Smooth muscle cell of the umbilical artery (primary cell): ENCODE data around the gene OR4A16. TPM values are rescaled to one million over a fixed set of nuclear protein-coding genes. Genes with fewer than 3 reads are reported as not detected.

Experiments used
- total RNA-seq: library from RNA; depleted of rRNA; stranded (reverse); fragments of >200 nt; gene quantifications from 2 replicates; pipeline ENCODE4 v1.2.3, GENCODE V29; 2014

The OR4A16 gene, protein sequence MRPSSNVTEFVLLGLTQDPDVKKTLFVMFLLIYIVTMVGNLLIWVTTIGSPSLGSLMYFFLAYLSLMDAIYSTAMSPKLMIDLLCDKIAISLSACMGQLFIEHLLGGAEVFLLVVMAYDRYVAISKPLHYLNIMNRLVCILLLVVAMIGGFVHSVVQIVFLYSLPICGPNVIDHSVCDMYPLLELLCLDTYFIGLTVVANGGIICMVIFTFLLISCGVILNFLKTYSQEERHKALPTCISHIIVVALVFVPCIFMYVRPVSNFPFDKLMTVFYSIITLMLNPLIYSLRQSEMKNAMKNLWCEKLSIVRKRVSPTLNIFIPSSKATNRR
- not detected in 2 replicates for total RNA-seq

DNA sequence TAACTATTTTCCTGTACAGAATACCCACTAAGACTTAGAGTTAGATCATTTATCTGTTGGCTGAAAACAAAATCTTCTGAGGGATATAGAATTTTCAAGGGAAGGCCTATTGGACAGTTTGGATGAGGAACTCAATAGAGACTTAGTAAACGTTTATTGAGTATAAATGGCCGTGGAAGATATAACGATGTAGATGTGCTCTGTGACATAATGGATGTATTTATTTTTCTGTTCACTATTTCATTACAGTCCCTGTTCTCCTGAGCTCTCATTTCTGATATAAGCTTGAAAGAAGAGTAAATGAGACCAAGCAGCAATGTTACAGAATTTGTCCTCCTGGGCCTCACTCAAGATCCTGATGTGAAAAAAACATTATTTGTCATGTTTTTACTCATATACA, at the start of gene OR4A16:
Gene OR4A16, plus strand, starts transcription at position 301 of the 400 bp plus-strand sequence. Its CDS starts 0 bp downstream, at position 301.

DNA sequence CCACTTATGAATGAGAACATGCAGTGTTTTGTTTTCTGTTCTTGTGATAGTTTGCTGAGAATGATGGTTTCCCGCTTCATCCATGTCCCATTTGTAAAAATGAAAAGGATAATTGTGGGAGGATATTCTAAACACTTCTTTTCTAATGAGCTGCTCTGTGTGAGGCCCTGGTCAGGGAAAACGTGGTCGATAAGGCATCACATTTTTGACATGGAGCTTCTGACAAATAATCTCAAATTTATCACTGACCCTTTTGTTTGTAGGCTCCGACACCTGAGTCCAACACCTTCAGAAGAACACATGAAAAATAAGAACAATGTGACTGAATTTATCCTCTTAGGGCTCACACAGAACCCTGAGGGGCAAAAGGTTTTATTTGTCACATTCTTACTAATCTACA, 24.7 kb downstream of the OR4A16 start, which contains the start of gene OR4A15:
Gene OR4A15, plus strand, starts transcription at position 301 of the 400 bp plus-strand sequence. Its CDS starts 0 bp downstream, at position 301.

Other genes with a start within 250 kb of the OR4A16 start
- not detected in 2 replicates for gene TRIM48, start 81.0 kb upstream of the OR4A16 start, total RNA-seq
- not detected in 2 replicates for gene OR4A15, start 24.8 kb downstream of the OR4A16 start, total RNA-seq
- gene OR4C15, start 211.3 kb downstream of the OR4A16 start, total RNA-seq = not detected in 2 replicates
- not detected in 2 replicates for gene OR4C16, start 228.9 kb downstream of the OR4A16 start, total RNA-seq